CD1c-positive myeloid dendritic cell (primary cell): Measurements from ENCODE around the gene KCNA2.

Experiments
- DNase-seq: peaks from one replicate; pipeline ENCODE4 v3.0.0-alpha.2; 2016; ENCODE audit errors: extremely low spot score

Gene KCNA2

DNA sequence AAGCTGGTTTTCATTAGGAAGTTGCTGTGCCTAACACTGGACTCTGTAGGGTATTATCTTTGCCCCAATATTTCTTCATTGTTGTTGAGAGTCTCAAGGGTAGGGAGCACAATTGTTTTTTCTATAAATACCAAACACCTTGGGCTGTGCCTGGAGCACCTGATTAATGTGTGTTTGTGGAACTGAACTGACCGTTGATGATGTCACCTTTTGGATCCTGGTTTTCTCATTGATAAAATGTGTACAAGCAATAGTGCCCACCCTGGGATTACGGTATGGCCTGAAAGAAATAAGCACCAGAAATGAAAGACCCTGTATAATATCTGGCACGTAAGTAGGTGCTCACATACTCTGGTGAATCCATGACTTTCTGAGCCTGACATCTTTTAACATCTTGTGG lies 39.3 kb downstream of the KCNA2 start:
- DNase-seq: no peak

DNA sequence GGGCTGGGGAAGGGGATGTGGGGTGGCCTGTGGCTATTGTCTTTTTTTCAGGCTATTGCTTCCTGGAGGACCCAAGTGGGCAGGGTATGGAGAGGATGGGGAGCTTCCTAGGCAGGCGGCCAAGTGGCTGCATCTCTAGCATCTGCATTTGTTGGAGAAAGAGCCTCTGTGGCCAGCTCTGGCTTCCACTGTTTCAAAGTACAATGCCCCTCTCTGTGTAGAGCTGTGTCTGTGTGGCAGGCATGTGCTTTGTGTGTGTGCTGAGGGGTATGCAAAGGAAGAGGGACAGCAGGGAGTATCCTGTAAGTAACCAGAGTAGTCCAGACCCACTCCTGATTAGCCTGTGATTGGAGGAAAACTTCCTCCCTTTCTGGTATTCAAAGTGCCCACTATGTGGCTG lies 40.6 kb downstream of the KCNA2 start:
- no peak for DNase-seq

DNA sequence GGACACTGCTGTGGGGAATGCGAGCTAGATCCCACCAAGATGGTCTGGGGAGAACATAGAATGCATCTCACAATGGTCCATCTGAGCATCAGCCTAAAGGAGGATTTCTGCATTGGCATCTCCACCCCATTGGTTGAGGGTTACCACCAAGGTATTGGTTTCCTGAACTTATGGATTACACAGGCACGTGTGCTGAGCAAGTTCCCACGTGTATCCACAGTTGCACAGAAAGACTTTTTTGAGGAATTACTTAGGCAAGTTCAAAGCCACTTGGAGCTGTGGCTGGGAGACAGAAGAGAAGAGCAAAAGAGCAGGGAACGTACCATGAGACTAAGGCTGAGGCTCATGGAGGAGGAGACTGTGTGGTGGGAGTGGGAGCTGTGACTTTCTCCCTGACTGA lies 43.1 kb downstream of the KCNA2 start:
- no peak for DNase-seq

DNA sequence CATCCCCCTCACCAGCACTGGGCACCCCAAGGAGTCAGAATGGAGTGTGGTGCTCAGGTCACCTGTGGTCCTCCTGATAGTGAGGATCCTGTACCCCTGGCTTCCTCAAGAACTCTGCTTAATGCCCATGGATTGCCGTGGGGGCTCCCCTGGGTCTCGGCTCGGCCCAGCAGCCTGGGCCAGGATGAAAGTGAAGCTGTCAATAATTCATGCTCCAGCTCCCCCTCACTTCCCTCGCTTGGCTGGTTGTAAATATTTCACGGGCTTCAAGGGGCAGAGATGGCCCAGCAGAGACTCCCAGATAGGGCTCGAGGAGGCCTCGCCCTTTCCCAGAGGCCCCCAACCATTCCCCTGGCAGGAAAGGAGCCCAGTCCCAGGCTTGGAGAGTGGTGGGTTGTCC lies 44.6 kb downstream of the KCNA2 start:
- no peak for DNase-seq

DNA sequence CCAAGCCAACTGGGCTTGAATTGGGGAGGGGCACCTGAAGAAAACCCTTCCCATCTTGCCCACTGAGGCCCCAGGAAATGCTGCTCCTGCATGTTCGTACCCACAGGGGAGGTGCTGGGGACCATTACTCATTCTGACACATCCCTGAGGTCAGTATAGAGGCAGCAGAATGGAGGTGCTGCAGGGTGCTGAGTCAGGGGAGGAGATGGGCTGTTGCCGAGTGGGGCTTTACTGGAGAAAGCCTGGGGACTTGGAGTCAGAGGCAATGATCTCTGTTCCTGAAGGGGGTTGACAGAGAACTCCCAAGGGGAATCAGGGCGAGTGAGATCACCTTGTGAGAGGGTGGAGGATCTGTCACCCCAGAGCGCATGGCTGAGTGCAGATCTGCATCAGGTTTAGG lies 47.0 kb downstream of the KCNA2 start:
- DNase-seq: no peak

DNA sequence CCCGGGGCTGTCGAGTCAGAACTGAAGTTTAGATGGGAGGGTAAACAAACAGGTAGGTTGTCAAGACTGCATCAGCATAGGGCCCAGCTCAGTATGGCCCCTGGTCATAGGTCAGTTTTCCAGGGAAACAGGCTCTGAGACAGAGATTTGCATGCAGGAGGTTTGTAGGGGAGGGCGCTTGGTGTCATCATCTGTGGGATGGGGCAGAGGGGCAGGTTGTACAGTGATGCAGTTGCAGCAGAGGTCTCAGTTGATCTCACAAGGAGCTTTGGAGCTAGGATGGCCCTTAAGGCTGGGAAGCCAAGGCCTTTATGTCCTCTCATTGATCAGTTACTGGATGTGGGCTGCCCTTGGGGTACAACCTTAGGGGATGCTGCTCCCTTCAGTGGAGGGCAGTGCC lies 48.7 kb downstream of the KCNA2 start:
- no peak for DNase-seq

DNA sequence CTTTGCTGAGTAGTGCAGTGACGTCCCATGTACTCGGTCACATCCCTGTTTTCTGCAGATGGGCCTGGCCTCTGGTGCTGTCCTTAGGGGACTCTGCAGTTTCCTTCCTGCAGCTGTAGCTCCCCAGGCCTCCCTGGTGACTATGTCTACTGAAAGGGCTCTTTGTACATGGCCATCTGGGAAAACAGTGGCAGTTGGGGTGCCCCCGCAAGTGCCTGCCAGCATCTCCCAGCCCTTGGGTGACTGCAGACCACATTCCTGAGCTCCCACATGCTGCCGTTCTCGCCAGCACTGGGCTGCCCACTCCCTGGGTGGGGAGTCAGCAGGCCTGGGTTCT lies 49.7 kb downstream of the KCNA2 start:
- no peak for DNase-seq

DNA sequence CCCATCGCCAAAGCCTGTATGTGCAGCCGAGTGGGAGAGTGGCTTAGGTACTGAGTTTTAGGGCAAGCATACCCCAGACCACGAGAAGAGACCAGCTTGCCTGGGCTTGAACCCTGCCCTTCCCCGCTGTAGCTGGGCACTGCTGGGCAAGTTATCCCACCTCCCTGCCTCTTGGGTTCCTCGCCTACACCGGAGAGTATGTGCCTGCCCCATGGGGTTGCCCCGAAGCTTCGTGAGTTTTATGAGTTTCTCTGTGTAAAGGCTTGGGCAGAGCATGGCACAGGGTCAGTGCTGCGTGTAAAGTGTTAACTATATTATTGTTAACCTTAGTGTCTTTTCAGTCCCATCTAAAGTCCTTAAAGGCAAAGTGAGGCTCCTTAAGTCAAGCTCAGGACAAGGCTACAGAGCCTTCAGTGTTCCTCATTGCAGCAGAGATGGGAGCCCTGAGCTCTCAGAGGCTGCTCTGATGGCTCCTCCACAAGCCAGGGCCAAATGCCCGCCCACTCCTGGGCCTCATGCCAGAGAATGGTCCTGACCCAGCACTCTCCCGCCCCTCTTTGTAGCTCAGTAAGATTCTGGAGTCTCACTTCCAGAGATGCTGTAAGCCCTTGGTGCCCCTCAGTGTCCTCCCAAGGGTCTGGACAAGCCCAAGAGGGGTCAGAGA lies 50.2 kb downstream of the KCNA2 start:
- DNase-seq: no peak

DNA sequence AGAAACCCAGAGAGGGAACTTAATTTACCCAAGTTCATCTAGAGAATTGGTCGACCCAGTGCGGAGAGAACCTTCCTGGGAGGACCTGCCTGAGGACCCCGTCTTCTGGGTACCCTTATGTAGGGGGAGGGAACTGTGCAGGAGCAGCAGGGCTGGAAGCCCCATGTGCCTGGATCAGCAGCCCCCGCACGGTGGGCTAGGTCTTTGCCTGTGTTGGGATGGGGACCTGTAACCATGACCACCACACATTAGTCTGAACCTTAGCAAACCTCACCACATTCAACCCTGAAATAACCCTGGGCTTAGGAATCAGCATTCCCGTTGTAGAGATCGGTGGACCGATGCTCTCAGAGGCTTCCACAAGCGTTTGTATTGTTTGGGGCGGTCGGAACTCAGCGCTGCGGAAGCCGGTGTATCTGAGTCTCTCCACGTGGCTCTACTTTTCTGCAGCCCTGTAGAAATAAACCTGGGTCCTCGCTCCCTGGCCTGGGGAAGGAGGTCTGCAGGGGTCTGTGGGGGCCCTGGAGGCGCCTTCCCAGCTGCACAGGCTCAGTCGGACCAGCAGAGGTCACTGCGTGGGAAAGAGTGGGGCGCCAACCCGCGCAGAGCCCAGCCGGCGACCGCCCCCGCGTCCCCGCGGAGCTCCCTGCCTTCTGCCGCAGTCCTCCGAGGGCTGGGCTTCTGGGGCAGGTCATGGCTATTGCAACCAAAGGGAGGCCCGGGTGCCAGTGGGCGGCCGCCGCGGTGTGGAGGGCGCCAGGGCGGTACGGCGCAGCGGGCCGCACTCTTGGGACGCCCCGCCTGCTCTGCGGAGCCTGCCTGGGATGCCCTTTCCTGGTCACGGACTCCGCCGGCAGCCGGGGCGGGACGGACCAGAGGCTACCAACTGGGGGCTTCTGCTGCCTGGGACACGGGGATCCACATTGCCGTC lies 51.0 kb downstream of the KCNA2 start:
- DNase-seq: peak; percentile 52

DNA sequence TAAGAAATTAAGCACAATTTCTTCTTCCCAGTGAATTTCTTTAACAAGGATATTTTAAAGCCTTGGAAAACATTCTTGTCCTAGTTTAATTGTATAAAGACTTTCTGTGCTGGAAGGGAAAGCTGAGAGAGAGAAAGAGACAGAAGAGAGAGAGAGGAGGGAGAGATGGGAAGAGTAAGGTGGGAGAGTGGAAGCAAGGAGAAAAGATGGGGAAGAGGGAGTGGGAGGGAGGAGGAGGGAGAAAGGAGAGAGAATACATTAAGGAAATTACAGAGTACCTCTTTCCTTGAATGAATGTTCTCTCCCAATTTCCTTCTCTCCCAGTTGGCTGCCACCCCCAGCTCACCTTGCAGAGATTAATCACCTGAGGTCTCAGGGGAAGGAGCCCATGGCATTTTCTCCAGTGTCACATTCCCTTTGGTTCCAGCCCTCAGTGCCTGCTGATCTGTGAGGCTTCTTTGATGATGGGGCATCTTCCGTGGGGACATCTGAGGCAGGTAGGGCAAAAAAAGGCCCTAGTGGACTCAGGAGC lies 54.8 kb downstream of the KCNA2 start:
- DNase-seq: no peak

DNA sequence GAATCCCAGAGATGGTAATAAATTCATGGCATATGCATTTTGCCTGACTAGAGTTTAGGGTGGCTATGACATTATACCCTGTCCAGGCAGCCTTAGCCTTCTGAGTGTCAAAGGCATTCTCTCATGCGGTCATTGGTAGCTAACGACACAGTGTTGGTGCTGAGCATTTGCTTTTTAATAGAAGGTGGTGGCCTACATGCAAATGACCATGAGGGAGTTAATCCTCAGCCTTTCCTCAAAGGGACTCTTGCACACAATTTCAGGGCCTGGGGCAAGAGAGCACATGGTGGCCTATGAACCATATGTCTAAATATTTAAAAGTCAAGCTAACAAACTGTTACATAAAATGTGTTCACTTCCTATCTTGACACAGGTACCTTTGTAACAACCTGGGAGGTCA lies 56.3 kb downstream of the KCNA2 start:
- no peak for DNase-seq

DNA sequence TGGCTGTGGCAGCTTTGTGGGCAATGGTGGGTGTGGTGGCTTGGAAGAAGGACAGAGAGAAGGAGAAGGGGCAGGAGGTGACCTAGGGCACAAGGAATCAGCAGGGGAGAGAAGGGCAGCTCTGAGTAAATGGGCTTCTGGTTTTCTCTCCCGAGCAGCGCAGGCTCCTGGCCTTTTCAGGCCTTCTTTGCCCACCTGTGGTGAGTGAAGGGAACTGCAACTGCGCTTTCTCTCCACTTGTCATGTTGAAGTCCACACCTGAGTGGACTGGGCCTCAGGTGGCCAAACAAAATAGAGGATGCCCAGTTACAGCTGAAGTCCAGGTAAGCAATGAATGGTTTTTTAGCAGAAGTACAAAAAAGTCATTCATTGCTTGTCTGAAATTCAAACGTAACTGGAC lies 57.8 kb downstream of the KCNA2 start:
- no peak for DNase-seq

DNA sequence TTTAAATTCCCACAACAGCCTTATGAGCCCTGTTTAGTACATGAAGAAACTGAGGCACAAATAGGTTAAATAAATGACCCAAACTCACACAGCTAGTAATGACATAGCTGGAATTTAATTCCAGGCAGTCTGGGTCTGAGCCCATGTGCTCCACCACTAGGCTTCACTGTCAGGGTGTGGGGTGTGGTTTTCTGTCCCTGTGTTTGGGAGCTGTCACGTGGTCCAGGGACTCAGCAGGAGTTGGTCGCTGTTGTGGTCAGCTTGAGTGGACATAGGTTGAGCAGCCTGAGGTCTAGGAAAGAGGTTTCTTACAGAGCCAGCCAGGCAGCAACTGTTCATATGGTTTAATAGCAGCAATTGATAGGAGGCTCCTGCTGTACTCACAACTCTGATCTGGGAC lies 59.1 kb downstream of the KCNA2 start:
- no peak for DNase-seq

DNA sequence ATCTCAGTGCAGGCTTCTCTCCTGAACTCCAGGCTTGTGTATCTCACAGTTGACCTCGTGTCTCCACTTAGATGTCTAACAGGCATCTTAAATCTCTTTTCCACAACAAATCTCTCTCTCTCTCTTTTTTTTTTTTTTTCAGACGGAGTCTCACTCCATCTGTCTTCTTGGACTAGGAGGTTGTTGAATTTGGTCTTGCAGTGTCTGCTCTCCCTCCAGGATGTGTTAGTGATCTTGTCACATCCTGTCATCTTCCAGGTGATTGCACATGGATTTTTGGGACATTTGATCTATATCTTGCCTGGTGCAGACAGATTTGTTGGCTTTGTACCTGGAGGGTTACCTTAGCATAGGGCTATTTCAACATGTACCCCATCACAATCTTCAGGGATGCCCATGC lies 60.7 kb downstream of the KCNA2 start:
- no peak for DNase-seq

DNA sequence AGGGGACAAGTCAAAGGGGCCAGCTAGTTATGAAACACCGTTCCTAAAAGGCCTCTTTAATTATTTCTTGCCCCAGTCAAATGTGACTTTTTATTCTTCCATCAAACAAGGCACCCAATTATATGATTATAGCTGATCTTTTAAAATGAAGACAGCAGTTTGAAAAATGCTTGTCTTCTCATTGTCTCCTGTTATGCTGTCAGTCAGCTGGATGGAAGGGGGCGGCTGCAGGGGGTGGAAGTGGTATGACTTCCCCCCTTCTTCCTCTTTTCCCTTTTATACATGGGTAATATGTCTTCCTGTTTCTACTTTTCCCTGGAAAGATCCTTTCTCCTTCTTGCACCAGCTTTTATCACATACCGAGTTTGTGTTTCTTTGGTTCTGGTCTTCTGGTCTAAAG lies 61.4 kb downstream of the KCNA2 start:
- DNase-seq: no peak
